K562 (cell line): ENCODE measurements around the gene RALGAPB.

Experiments
- CREB1 ChIP-seq, 2 experiments: sonication (generic) in 1 of 2; formaldehyde crosslinking in 1 of 2; IDR thresholded peaks; 2 replicates each; pipeline versions ENCODE4 v1.6.1 to v1.8.0; 2012 to 2022; ENCODE audit warnings: inconsistent platforms in 1 of 2, mild to moderate bottlenecking in 1 of 2, missing genetic modification reagents in 1 of 2, moderate library complexity in 1 of 2
- CSDE1 ChIP-seq, 2 experiments: fragments of 450-650 bp; IDR thresholded peaks; 2 replicates each; pipeline ENCODE4 v1.6.1; 2016; ENCODE audit warnings: mild to moderate bottlenecking in 1 of 2
- E2F6 ChIP-seq, 2 experiments: IDR thresholded peaks; 2 replicates each; pipeline ENCODE4 v1.6.1; 2011; ENCODE audit warnings: borderline replicate concordance in 1 of 2, control low read depth in 1 of 2, low read depth in 1 of 2, low read length in 1 of 2, mild to moderate bottlenecking in 1 of 2, mixed read lengths in 1 of 2, moderate library complexity in 1 of 2; ENCODE audit not compliant: insufficient read depth in 1 of 2, insufficient read length in 1 of 2, poor library complexity in 1 of 2, severe bottlenecking in 1 of 2; ENCODE audit errors: extremely low read depth in 1 of 2
- FOXO4 ChIP-seq: fragments of 450-650 bp; formaldehyde crosslinking; IDR thresholded peaks from 2 replicates; pipeline ENCODE4 v1.4.0; 2020; ENCODE audit warnings: mild to moderate bottlenecking, moderate library complexity
- HNRNPH1 ChIP-seq: fragments of 200-400 bp; formaldehyde crosslinking; optimal IDR thresholded peaks from 2 replicates; pipeline ENCODE3; 2017; ENCODE audit warnings: low read depth, mild to moderate bottlenecking, low read length, moderate library complexity
- ILK ChIP-seq: fragments of 450-650 bp; IDR thresholded peaks from 2 replicates; pipeline ENCODE4 v1.6.1; 2016; ENCODE audit warnings: missing genetic modification characterization, low read depth, mild to moderate bottlenecking, missing compliant biosample characterization, moderate library complexity, borderline replicate concordance
- L3MBTL2 ChIP-seq: fragments of 450-650 bp; IDR thresholded peaks from 2 replicates; pipeline ENCODE4 v1.6.1; 2016; ENCODE audit warnings: mild to moderate bottlenecking, moderate library complexity
- POLR2G ChIP-seq: fragments of 200-400 bp; formaldehyde crosslinking; IDR thresholded peaks from 2 replicates; pipeline ENCODE4 v1.6.1; 2017; ENCODE audit warnings: low read depth, mild to moderate bottlenecking, antibody characterized with exemption, low read length, moderate library complexity
- SP1 ChIP-seq: sonication (generic); formaldehyde crosslinking; IDR thresholded peaks from 2 replicates; pipeline ENCODE4 v1.8.1; 2022; ENCODE audit warnings: mild to moderate bottlenecking, missing genetic modification reagents
- ZNF212 ChIP-seq: fragments of 450-650 bp; formaldehyde crosslinking; IDR thresholded peaks from 2 replicates; pipeline ENCODE4 v1.4.0; 2020; ENCODE audit warnings: mild to moderate bottlenecking
- ZNF232 ChIP-seq: sonication (generic); formaldehyde crosslinking; IDR thresholded peaks from 2 replicates; pipeline ENCODE4 v1.8.0; 2022; ENCODE audit warnings: mild to moderate bottlenecking, missing genetic modification reagents
- TF ChIP-seq, protein P1 (sequence below): sonication (generic); formaldehyde crosslinking; IDR thresholded peaks from 2 replicates; pipeline ENCODE4 v1.8.0; 2023; ENCODE audit warnings: mild to moderate bottlenecking, missing genetic modification reagents

- TF ChIP-seq ZNF212 (CRISPR knock-in tag): no peak
- TF ChIP-seq HNRNPH1: no peak
- no peak for TF ChIP-seq E2F6 (IDR thresholded peaks at IDR 0.05; ENCODE audit: borderline replicate concordance in 1 of 2, extremely low read depth in 1 of 2, insufficient read depth in 1 of 2, insufficient read length in 1 of 2, low read depth in 1 of 2, low read length in 1 of 2, poor library complexity in 1 of 2, severe bottlenecking in 1 of 2)
- TF ChIP-seq, protein P1, sequence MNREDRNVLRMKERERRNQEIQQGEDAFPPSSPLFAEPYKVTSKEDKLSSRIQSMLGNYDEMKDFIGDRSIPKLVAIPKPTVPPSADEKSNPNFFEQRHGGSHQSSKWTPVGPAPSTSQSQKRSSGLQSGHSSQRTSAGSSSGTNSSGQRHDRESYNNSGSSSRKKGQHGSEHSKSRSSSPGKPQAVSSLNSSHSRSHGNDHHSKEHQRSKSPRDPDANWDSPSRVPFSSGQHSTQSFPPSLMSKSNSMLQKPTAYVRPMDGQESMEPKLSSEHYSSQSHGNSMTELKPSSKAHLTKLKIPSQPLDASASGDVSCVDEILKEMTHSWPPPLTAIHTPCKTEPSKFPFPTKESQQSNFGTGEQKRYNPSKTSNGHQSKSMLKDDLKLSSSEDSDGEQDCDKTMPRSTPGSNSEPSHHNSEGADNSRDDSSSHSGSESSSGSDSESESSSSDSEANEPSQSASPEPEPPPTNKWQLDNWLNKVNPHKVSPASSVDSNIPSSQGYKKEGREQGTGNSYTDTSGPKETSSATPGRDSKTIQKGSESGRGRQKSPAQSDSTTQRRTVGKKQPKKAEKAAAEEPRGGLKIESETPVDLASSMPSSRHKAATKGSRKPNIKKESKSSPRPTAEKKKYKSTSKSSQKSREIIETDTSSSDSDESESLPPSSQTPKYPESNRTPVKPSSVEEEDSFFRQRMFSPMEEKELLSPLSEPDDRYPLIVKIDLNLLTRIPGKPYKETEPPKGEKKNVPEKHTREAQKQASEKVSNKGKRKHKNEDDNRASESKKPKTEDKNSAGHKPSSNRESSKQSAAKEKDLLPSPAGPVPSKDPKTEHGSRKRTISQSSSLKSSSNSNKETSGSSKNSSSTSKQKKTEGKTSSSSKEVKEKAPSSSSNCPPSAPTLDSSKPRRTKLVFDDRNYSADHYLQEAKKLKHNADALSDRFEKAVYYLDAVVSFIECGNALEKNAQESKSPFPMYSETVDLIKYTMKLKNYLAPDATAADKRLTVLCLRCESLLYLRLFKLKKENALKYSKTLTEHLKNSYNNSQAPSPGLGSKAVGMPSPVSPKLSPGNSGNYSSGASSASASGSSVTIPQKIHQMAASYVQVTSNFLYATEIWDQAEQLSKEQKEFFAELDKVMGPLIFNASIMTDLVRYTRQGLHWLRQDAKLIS (CRISPR knock-in tag): no peak
- no peak for TF ChIP-seq POLR2G
- TF ChIP-seq ILK: no peak
- TF ChIP-seq L3MBTL2: no peak
- TF ChIP-seq CREB1 (IDR thresholded peaks at IDR 0.05): no peak
- no peak for TF ChIP-seq CREB1 (CRISPR knock-in tag; IDR thresholded peaks at IDR 0.05)
- TF ChIP-seq FOXO4: no peak
- no peak for TF ChIP-seq CSDE1 (IDR thresholded peaks at IDR 0.05)
- no peak for TF ChIP-seq ZNF232 (CRISPR knock-in tag)
- TF ChIP-seq SP1 (CRISPR knock-in tag): no peak
Measured at GRCh38 chr20:38548356-38549083, 75.9 kb downstream of the RALGAPB start.
